ENCODE data around the gene HOXA9.

GRCh38 chr7:27182285-27182841, 17.0 kb upstream of the HOXA9 start:
- TF ChIP-seq GLIS3 (CRISPR knock-in tag; IDR thresholded peaks at IDR 0.05) (no peak), PATZ1 (CRISPR knock-in tag; IDR thresholded peaks at IDR 0.05; ENCODE audit: borderline replicate concordance) (no peak), ZNF565 (CRISPR knock-in tag; conservative IDR thresholded peaks at IDR 0.05; ENCODE audit: low read depth) (no peak)
